CD4-positive, alpha-beta T cell (primary cell): Measurements from ENCODE around the gene FAM131A. TPM values are rescaled to one million over a fixed set of nuclear protein-coding genes. Genes with fewer than 3 reads are reported as not detected.

Experiments
- ATAC-seq: fragments of 200-7000 bp; cut with Tn5 transposase; one replicate; pipeline ENCODE4 v1.10.0; 2022; ENCODE audit warnings: mild to moderate bottlenecking; ENCODE audit not compliant: poor library complexity
- CTCF ChIA-PET: fragments of 350-600 bp; sonication (Branson Sonifier 250); formaldehyde crosslinking; loops from one replicate; lab custom pipeline; 2021; ENCODE audit warnings: antibody characterized with exemption, inconsistent platforms; lab: Charles Lee
- POLR2A ChIA-PET: fragments of 350-600 bp; sonication (Branson Sonifier 250); formaldehyde crosslinking; loops from one replicate; lab custom pipeline; 2021; ENCODE audit warnings: antibody characterized with exemption, inconsistent platforms; lab: Charles Lee
- DNase-seq, 14 experiments: peaks; one replicate each; pipeline ENCODE4 v3.0.0-alpha.2; 2013 to 2020; ENCODE audit warnings: mixed read lengths in 2 of 14
- H3K27ac ChIP-seq, 2 donors: one replicate each; pipeline versions ENCODE4 v1.5.1 to v1.7.0; 2013; ENCODE audit warnings: low read length in 2 of 2, low read depth in 1 of 2, mild to moderate bottlenecking in 1 of 2
- H3K27me3 ChIP-seq, 2 experiments: 1 replicate in 1 of 2; 2 replicates in 1 of 2; pipeline versions ENCODE4 v1.6.1 to v1.7.0; 2013; ENCODE audit warnings: low read length in 2 of 2, control low read depth in 1 of 2, mild to moderate bottlenecking in 1 of 2, moderate library complexity in 1 of 2; ENCODE audit not compliant: insufficient read depth in 2 of 2, control insufficient read depth in 1 of 2
- H3K36me3 ChIP-seq: one replicate; pipeline ENCODE4 v1.6.1; 2013; ENCODE audit warnings: low read length, control low read depth; ENCODE audit not compliant: insufficient read depth
- H3K4me1 ChIP-seq: one replicate; pipeline ENCODE4 v1.6.1; 2013; ENCODE audit warnings: low read length, control low read depth; ENCODE audit not compliant: insufficient read depth
- H3K4me3 ChIP-seq: one replicate; pipeline ENCODE4 v1.5.1; 2013; ENCODE audit warnings: mild to moderate bottlenecking, low read length, moderate library complexity
- H3K9me3 ChIP-seq, 2 experiments: 1 replicate in 1 of 2; 2 replicates in 1 of 2; pipeline versions ENCODE4 v1.6.1 to v1.7.0; 2013; ENCODE audit warnings: low read length in 2 of 2, mild to moderate bottlenecking in 2 of 2, control low read depth in 1 of 2, moderate library complexity in 1 of 2; ENCODE audit not compliant: control insufficient read depth in 1 of 2, insufficient read depth in 1 of 2
- H3K27ac Mint-ChIP-seq: one replicate; pipeline ENCODE4 v1.8.0; 2020; ENCODE audit warnings: mixed read lengths
- H3K27me3 Mint-ChIP-seq: one replicate; pipeline ENCODE4 v1.8.0; 2021; ENCODE audit warnings: mixed read lengths
- H3K36me3 Mint-ChIP-seq: one replicate; pipeline ENCODE4 v1.8.0; 2021; ENCODE audit warnings: low read depth, mixed read lengths
- H3K4me1 Mint-ChIP-seq: one replicate; pipeline ENCODE4 v1.8.0; 2021; ENCODE audit warnings: low read depth, mixed read lengths
- H3K4me3 Mint-ChIP-seq: one replicate; pipeline ENCODE4 v1.8.0; 2020; ENCODE audit warnings: mild to moderate bottlenecking, mixed read lengths
- H3K9me3 Mint-ChIP-seq: one replicate; pipeline ENCODE4 v1.8.0; 2020; ENCODE audit warnings: mixed read lengths
- CTCF ChIP-seq: fragments of 200-600 bp; IDR thresholded peaks from one replicate; pipeline ENCODE4 v1.8.0; 2022; ENCODE audit warnings: antibody characterized with exemption, mild to moderate bottlenecking
- intact Hi-C, 2 experiments: fragments of 100-400 bp; cut with DNase I in 1 of 2; cut with micrococcal nuclease in 1 of 2; formaldehyde crosslinking; loops; one replicate each; pipeline versions ENCODE4 v1.15.1 to v1.9.0; 2023 to 2025; cut with DNase I, micrococcal nuclease
- total RNA-seq, 174 experiments: library from RNA in 2 of 174; stranded (reverse) in 2 of 174; gene quantifications; one replicate each; pipeline ENCODE4 v1.2.3 and lab custom pipeline; 2021 to 2026

The FAM131A gene
- total RNA-seq, 2 experiments from 2014 or later, result 10.4 to 11.0 TPM

DNA sequence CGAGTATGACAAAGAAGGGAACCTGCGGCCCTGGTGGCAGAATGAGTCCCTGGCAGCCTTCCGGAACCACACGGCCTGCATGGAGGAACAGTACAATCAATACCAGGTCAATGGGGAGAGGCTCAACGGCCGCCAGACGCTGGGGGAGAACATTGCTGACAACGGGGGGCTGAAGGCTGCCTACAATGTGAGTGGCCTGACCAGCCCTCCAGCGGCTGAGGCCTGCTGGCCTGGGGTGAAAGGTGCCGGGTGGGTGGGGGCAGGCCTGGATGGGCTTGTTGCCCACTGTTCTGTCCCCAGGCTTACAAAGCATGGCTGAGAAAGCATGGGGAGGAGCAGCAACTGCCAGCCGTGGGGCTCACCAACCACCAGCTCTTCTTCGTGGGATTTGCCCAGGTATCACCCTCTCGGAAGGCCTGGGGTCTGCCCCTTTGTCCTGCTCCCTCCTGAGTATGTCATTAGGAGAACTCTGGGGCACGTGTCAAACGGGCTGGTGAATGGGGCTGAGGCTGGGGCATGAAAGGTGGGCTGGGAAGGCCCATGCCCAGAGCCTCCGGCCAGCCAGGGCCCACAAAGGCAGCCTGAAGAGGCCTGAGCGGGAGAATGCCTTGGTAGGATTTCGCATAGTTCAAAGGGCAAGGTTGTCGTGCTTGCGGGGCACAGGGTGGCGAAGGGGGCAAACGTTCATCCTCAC is 46.2 kb upstream of the FAM131A start:
- DNase-seq (no peak), ATAC-seq (no peak)
- Histone ChIP-seq H3K4me3 (no peak overlapping the region), H3K36me3 (no peaks in the 10 kb centered on the region), H3K27ac (no peak overlapping the region), H3K9me3 (no peaks in the 10 kb centered on the region), H3K27me3 (peaks cover 3% of the 10 kb centered on the region in 2 experiments), H3K4me1 (peaks cover 5% of the 10 kb centered on the region)
- H3K36me3 Mint-ChIP-seq, result no peaks in the 10 kb centered on the region
- no peak overlapping the region for H3K27ac Mint-ChIP-seq
- H3K27me3 Mint-ChIP-seq, result peaks cover 19% of the 10 kb centered on the region
- H3K4me3 Mint-ChIP-seq, result no peak overlapping the region
- no peaks in the 10 kb centered on the region for H3K9me3 Mint-ChIP-seq
- TF ChIP-seq CTCF, result no peak
- no peaks in the 10 kb centered on the region for H3K4me1 Mint-ChIP-seq
- intact Hi-C loops, result no loop called here
- CTCF ChIA-PET, result no interaction called here
- POLR2A ChIA-PET, result no interaction called here

DNA sequence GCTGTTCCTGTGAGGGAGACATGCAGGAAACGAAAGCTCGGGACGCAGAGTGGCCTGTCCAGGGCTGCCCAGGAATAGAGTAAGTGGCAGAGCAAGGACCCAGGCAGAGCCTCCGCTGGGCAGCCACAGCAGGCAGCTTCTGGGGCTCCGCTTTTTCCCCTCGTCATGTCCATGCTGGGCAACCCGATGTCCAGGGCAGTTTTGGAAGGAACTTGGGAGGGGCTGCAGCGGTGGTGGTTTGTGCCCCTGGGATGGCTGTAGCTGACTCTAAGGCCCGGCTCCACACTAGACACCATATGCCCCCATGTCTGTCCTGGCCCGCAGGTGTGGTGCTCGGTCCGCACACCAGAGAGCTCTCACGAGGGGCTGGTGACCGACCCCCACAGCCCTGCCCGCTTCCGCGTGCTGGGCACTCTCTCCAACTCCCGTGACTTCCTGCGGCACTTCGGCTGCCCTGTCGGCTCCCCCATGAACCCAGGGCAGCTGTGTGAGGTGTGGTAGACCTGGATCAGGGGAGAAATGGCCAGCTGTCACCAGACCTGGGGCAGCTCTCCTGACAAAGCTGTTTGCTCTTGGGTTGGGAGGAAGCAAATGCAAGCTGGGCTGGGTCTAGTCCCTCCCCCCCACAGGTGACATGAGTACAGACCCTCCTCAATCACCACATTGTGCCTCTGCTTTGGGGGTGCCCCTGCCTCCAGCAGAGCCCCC is 45.5 kb upstream of the FAM131A start:
- POLR2A ChIA-PET, result no interaction called here
- no peaks in the 10 kb centered on the region for H3K36me3 Mint-ChIP-seq
- no peaks in the 10 kb centered on the region for H3K36me3 ChIP-seq

DNA sequence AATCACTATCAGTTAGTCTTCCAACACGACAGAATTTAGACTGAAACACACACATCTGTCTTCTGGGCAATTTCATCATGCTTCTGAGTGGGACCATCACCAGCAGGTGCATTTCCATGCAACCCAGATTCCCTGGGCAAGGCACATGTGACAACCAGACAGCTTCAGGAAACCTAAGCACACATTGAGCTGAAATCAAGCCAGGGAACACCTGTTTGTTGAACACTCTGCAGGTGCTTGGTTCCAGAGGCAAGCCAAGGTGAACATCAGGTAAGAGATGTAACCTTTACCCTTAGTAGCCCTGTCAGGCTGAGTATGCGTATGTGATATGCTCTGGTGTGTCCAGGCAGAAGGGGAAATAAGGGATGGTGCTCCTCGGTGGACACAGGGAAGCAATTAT is 41.6 kb upstream of the FAM131A start:
- Histone ChIP-seq H3K36me3 (peaks cover 9% of the 10 kb centered on the region), H3K27me3 (no peaks in the 10 kb centered on the region), H3K4me3 (no peak overlapping the region), H3K4me1 (peaks cover 22% of the 10 kb centered on the region), H3K9me3 (no peaks in the 10 kb centered on the region), H3K27ac (no peak overlapping the region)
- peaks cover 21% of the 10 kb centered on the region for H3K36me3 Mint-ChIP-seq
- no peak for TF ChIP-seq CTCF
- H3K4me3 Mint-ChIP-seq, result peak overlapping the region; percentile 23
- DNase-seq (no peak), ATAC-seq (no peak)
- no peaks in the 10 kb centered on the region for H3K9me3 Mint-ChIP-seq
- ChIA-PET POLR2A (no interaction called here), CTCF (no interaction called here)
- H3K27ac Mint-ChIP-seq, result no peak overlapping the region
- intact Hi-C loops, result loop anchor here (5.0 kb wide), 7 partner anchors 33 to 1498 kb away; partner anchors contain the start of genes ABCC5 (in 1 of the 2), CAMK2N2 (in 1 of the 2), EIF2B5 (in 1 of the 2) and MAGEF1 (in 1 of the 2)
- peaks cover 25% of the 10 kb centered on the region for H3K4me1 Mint-ChIP-seq
- no peaks in the 10 kb centered on the region for H3K27me3 Mint-ChIP-seq

More for the DNA sequence above, 45.5 kb upstream of the FAM131A start:
- H3K9me3 Mint-ChIP-seq, result no peaks in the 10 kb centered on the region
- no peak overlapping the region for H3K4me3 Mint-ChIP-seq
- ATAC-seq (no peak), DNase-seq (no peak)
- Histone ChIP-seq H3K27ac (no peak overlapping the region), H3K4me1 (peaks cover 5% of the 10 kb centered on the region), H3K27me3 (peaks cover 3% of the 10 kb centered on the region in 2 experiments), H3K9me3 (no peaks in the 10 kb centered on the region), H3K4me3 (no peak overlapping the region)
- H3K27me3 Mint-ChIP-seq, result peaks cover 12% of the 10 kb centered on the region
- no peaks in the 10 kb centered on the region for H3K4me1 Mint-ChIP-seq
- intact Hi-C loops, result no loop called here
- no peak for TF ChIP-seq CTCF
- H3K27ac Mint-ChIP-seq, result no peak overlapping the region
- CTCF ChIA-PET, result no interaction called here
